ENCODE measurements around the gene OR1N2.

- TF ChIP-seq POLR2AphosphoS5 (IDR thresholded peaks at IDR 0.05) (no peak), CTCF (IDR thresholded peaks at IDR 0.05 in 8 of 11, conservative IDR thresholded peaks at IDR 0.05 in 3 of 11) (no peak)
These were observed 9.3 kb downstream of the OR1N2 start for GRCh38 chr9:122562134-122562760.
